T-helper 22 cell (primary cell): ENCODE measurements around the gene PARP15.
A peak's percentile ranks its signal among the peaks of the same experiment; 100 is the strongest.
"Not testable (repeated sequence)": the region's sequence is repeated elsewhere in the genome, so short reads cannot be mapped to it uniquely, and the experiment has no call there.

ENCODE experiments used
- DNase-seq: peaks from one replicate; pipeline ENCODE4 v3.0.0-alpha.2; 2020; ENCODE audit warnings: low read depth

The PARP15 gene

GRCh38 chr3:122668930-122669730 lies 91.7 kb downstream of the PARP15 start:
- no peak for DNase-seq

GRCh38 chr3:122671553-122671952 lies 94.1 kb downstream of the PARP15 start:
- DNase-seq, result no peak

- no peak for DNase-seq
Observed at GRCh38 chr3:122674339-122674738, 96.9 kb downstream of the PARP15 start.

GRCh38 chr3:122676759-122677158 lies 99.3 kb downstream of the PARP15 start:
- no peak for DNase-seq

GRCh38 chr3:122677216-122677615 lies 99.8 kb downstream of the PARP15 start:
- DNase-seq, result no peak

GRCh38 chr3:122678506-122678905 lies 101.1 kb downstream of the PARP15 start:
- DNase-seq, result no peak

GRCh38 chr3:122679085-122679881 lies 101.8 kb downstream of the PARP15 start:
- DNase-seq, result peak; percentile 61

- DNase-seq, result no peak
Observed at GRCh38 chr3:122679882-122680474, 102.5 kb downstream of the PARP15 start.

GRCh38 chr3:122680475-122681283 lies 103.2 kb downstream of the PARP15 start, which contains the start of gene PARP14:
Gene PARP14 (plus strand): TSS chr3:122680839. CDS start chr3:122680884, 45 bp downstream.
- peak; percentile 49 for DNase-seq

- no peak for DNase-seq
Observed at GRCh38 chr3:122681284-122681973, 104.0 kb downstream of the PARP15 start.

- DNase-seq, result no peak
Observed at GRCh38 chr3:122681974-122682409, 104.5 kb downstream of the PARP15 start.

GRCh38 chr3:122682778-122683411 lies 105.4 kb downstream of the PARP15 start:
- not testable (repeated sequence) for DNase-seq

GRCh38 chr3:122687298-122687697 lies 109.8 kb downstream of the PARP15 start:
- no peak for DNase-seq
